Activated CD8-positive, alpha-beta T cell treated with anti-CD3 and anti-CD28 coated beads for 36 hours (primary cell): ENCODE results near the gene CNKSR3. TPM values are rescaled to one million over a fixed set of nuclear protein-coding genes. Genes with fewer than 3 reads are reported as not detected.

Experiments
- ATAC-seq: fragments of 200-7000 bp; cut with Tn5 transposase; one replicate; pipeline ENCODE4 v1.10.0; 2021; ENCODE audit warnings: mild to moderate bottlenecking, moderate library complexity
- CTCF ChIA-PET: fragments of 350-600 bp; sonication (Branson Sonifier 250); formaldehyde crosslinking; loops from one replicate; lab custom pipeline; 2021; ENCODE audit warnings: antibody characterized with exemption; lab: Charles Lee
- POLR2A ChIA-PET: fragments of 350-600 bp; sonication (Branson Sonifier 250); formaldehyde crosslinking; loops from one replicate; lab custom pipeline; 2021; ENCODE audit warnings: antibody characterized with exemption; lab: Charles Lee
- DNase-seq: peaks from one replicate; pipeline ENCODE4 v3.0.0-alpha.2; 2020
- H3K27ac Mint-ChIP-seq: one replicate; pipeline ENCODE4 v1.8.0; 2021; ENCODE audit warnings: mild to moderate bottlenecking, mixed read lengths
- H3K27me3 Mint-ChIP-seq: one replicate; pipeline ENCODE4 v1.8.0; 2021; ENCODE audit warnings: mixed read lengths
- H3K36me3 Mint-ChIP-seq: one replicate; pipeline ENCODE4 v1.8.0; 2021; ENCODE audit warnings: low read depth, mixed read lengths
- H3K4me1 Mint-ChIP-seq: one replicate; pipeline ENCODE4 v1.8.0; 2021; ENCODE audit warnings: low read depth, mixed read lengths
- H3K4me3 Mint-ChIP-seq: one replicate; pipeline ENCODE4 v1.8.0; 2021; ENCODE audit warnings: mild to moderate bottlenecking, moderate library complexity, mixed read lengths
- H3K9me3 Mint-ChIP-seq: one replicate; pipeline ENCODE4 v1.8.0; 2021; ENCODE audit warnings: mixed read lengths
- intact Hi-C: fragments of 100-400 bp; cut with micrococcal nuclease; formaldehyde crosslinking; loops from one replicate; pipeline ENCODE4 v1.10.0; 2022
- total RNA-seq, 2 experiments: library from RNA; stranded (reverse); gene quantifications; one replicate each; pipeline ENCODE4 v1.2.3, GENCODE V29; 2021
- TF ChIP-seq, protein P1 (sequence below): fragments of 200-600 bp; IDR thresholded peaks from one replicate; pipeline ENCODE4 v1.8.0; 2022; ENCODE audit warnings: antibody characterized with exemption, mild to moderate bottlenecking

Gene CNKSR3
- total RNA-seq, 2 experiments from 2014 or later, result 0.34 to 0.45 TPM

DNA sequence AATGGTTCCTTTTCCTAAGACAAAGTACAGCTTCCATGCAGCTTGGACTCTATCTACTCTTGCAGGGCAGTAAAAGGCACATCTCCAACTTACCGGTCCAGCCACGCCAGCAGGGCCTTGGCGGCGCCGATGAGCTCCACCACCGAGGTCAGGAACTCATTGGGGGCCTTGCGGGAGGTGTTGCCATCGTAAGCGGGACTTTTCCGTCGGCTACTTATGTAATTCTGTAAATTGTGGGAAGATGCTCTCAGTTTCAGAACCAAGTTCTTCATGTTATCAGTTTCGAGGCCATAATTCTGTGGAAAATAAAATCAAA lies 68.5 kb downstream of the CNKSR3 start:
- H3K9me3 Mint-ChIP-seq, result no peaks in the 10 kb centered on the region

DNA sequence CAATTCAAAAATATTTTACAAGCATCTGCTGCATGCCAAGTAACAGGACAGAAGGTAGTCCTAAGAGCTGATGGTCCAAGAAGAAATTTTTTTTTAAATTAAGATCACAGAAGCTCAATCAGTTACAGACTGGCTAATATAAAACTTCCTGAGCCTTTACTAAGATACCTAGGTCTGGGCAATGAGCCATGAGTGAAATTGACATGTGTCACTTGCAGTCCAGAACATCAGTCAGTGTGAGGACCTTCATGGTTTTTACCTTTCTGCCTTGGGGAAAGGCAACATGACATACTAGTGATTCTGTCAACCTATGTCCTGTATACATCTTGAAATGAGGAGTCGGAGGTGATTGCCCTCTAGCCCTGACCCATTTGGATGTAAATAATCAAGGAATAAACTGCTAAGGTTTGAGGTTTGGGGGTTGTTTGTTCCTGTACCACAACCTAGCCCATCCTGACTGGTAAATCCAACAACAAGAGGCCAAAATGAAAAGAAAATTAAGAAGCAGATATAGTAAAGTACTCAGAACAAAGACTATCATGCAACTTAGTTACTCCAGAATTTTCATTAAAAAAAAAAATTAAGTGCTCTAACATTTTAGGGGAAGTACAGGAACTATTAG lies 70.0 kb downstream of the CNKSR3 start:
- CTCF ChIA-PET, result interaction anchor here (0.7 to 1.3 kb wide), 3 partner anchors 11 to 293 kb away, joined by 3 read pairs; no protein-coding TSS in a partner anchor
- intact Hi-C loops, result no loop called here

More for the DNA sequence above, 68.5 kb downstream of the CNKSR3 start:
- intact Hi-C loops, result no loop called here
- Mint-ChIP-seq H3K4me3 (no peak overlapping the region), H3K27me3 (peaks cover 1% of the 10 kb centered on the region), H3K4me1 (no peaks in the 10 kb centered on the region), H3K27ac (no peak overlapping the region), H3K36me3 (no peaks in the 10 kb centered on the region)
- ChIA-PET CTCF (interaction anchor here (1.3 kb wide), 1 partner anchor 295 kb away, joined by 3 read pairs; no protein-coding TSS in a partner anchor), POLR2A (no interaction called here)
- ATAC-seq (no peak), DNase-seq (no peak)
- TF ChIP-seq, protein P1, sequence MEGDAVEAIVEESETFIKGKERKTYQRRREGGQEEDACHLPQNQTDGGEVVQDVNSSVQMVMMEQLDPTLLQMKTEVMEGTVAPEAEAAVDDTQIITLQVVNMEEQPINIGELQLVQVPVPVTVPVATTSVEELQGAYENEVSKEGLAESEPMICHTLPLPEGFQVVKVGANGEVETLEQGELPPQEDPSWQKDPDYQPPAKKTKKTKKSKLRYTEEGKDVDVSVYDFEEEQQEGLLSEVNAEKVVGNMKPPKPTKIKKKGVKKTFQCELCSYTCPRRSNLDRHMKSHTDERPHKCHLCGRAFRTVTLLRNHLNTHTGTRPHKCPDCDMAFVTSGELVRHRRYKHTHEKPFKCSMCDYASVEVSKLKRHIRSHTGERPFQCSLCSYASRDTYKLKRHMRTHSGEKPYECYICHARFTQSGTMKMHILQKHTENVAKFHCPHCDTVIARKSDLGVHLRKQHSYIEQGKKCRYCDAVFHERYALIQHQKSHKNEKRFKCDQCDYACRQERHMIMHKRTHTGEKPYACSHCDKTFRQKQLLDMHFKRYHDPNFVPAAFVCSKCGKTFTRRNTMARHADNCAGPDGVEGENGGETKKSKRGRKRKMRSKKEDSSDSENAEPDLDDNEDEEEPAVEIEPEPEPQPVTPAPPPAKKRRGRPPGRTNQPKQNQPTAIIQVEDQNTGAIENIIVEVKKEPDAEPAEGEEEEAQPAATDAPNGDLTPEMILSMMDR, result no peak

DNA sequence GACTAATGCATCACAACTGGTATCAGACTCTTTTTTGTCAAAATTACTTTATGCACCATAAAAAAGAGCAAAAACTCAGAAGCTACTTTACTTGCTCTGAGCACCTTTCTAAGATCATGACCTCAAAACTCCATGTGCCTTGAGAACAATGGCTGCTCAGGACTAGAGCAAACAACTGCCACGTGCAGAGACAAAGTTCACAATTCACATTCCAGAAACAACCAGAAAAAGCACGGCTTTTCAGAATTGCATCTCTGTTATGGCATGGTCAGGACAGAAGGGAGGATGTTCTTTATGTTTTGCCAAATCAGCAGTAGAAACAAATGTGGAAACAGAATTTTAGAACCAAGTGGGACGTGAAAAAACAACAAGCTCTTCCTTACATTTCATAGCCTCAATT lies 70.5 kb downstream of the CNKSR3 start:
- H3K4me1 Mint-ChIP-seq, result no peaks in the 10 kb centered on the region
- peaks cover 1% of the 10 kb centered on the region for H3K27me3 Mint-ChIP-seq
- no peak for ATAC-seq

More for the DNA sequence above, 70.0 kb downstream of the CNKSR3 start:
- H3K27ac Mint-ChIP-seq, result no peak overlapping the region
- no peaks in the 10 kb centered on the region for H3K4me1 Mint-ChIP-seq
- DNase-seq (no peak), ATAC-seq (no peak)
- TF ChIP-seq, protein P1, result no peak
- no peaks in the 10 kb centered on the region for H3K9me3 Mint-ChIP-seq
- H3K36me3 Mint-ChIP-seq, result no peaks in the 10 kb centered on the region
- POLR2A ChIA-PET, result no interaction called here
- no peak overlapping the region for H3K4me3 Mint-ChIP-seq
- H3K27me3 Mint-ChIP-seq, result peaks cover 1% of the 10 kb centered on the region

DNA sequence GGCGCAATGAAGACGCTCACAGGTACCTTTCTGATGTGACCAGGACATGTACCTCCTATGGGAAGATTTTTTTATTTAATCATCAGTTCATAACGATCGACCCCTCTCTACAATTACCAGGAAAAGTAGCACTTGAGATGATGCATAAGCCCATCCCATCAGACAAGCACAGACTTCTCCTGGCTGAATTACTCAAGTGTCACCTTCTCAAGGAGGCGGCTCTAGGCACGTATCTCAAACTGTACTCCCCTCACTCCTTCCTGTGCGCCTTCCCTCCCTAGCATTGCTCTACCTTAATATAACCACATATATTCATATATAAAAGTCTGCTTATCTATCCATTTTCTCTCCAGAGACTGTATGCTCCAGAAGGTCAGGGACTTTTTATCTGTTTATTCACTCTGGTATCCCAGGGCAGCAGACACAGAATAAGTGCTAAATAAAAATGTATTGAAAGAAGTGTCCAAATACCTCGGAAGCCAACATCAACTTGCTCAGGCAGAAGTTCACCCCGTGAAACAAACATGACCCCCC lies 71.5 kb downstream of the CNKSR3 start:
- H3K27me3 Mint-ChIP-seq, result peaks cover 1% of the 10 kb centered on the region
- no peaks in the 10 kb centered on the region for H3K36me3 Mint-ChIP-seq
- no peaks in the 10 kb centered on the region for H3K4me1 Mint-ChIP-seq
- TF ChIP-seq, protein P1, result no peak
- intact Hi-C loops, result no loop called here
- ChIA-PET CTCF (no interaction called here), POLR2A (no interaction called here)
- no peaks in the 10 kb centered on the region for H3K9me3 Mint-ChIP-seq
- H3K4me3 Mint-ChIP-seq, result no peak overlapping the region
- no peak for ATAC-seq
- no peak for DNase-seq
- no peak overlapping the region for H3K27ac Mint-ChIP-seq

More for the DNA sequence above, 70.5 kb downstream of the CNKSR3 start:
- Mint-ChIP-seq H3K9me3 (no peaks in the 10 kb centered on the region), H3K27ac (no peak overlapping the region), H3K36me3 (no peaks in the 10 kb centered on the region), H3K4me3 (no peak overlapping the region)
- DNase-seq, result no peak
- CTCF ChIA-PET, result interaction anchor here (0.9 kb wide), 1 partner anchor 10 kb away, joined by 3 read pairs; no protein-coding TSS in a partner anchor
- intact Hi-C loops, result no loop called here
- POLR2A ChIA-PET, result no interaction called here
- TF ChIP-seq, protein P1, result no peak

DNA sequence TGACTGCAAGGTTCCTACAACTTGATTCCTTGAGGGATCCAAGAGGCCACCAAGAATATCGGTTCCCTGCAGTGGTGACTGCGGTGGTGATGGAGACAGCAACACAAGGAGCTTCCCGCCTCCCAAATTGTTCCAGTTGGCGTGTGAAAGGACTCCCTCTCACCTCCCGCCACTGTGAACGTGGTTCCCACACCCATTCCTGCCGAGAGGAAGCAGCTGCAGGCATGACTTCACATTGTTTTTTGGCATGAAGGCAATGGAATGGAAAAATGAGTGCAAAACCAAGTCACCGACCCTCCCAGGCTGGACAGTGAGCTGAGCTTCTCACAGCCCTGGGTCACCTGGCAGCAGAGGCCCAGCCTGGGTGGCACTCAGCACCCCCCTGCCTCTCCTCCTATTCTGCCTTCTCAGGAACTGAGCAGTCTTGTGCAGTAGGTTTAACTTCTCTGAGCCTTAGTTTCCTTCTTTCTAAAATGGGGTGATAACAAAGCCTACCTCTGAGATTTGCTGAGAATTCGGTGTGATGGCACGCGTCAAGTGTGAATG lies 75.0 kb downstream of the CNKSR3 start:
- TF ChIP-seq, protein P1, result no peak
- Mint-ChIP-seq H3K4me1 (no peaks in the 10 kb centered on the region), H3K4me3 (no peak overlapping the region), H3K36me3 (no peaks in the 10 kb centered on the region), H3K27me3 (peaks cover 1% of the 10 kb centered on the region), H3K9me3 (peaks cover 3% of the 10 kb centered on the region), H3K27ac (no peak overlapping the region)
- POLR2A ChIA-PET, result no interaction called here
- ATAC-seq (no peak), DNase-seq (no peak)
- CTCF ChIA-PET, result no interaction called here
- intact Hi-C loops, result no loop called here
